NCI-H1048 (cell line): ENCODE measurements around the gene CNFN.

Experiments used
- DNase-seq: peaks from one replicate; lab custom pipeline; 2025; lab: John Stamatoyannopoulos, UW

The CNFN gene, protein sequence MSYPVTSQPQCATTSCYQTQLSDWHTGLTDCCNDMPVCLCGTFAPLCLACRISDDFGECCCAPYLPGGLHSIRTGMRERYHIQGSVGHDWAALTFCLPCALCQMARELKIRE

DNA sequence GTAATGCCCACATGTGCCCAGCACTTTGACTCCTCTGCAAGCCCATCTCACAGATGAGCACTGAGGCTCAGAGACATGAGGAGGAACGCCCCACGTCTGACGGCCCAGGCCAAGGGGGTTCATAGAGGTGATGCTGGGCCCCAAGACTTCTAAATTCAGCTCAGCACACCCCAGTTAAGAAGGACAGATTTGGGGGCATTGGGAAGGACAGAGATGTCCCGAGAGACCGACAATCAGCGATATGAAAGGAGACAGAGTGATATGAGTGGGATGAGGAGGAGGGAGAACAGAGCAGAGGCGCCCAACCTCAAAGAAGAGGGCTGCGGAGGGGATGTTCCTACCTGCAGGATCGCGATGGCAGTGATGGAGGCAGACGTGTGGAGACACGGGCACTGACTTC is at the start of gene CNFN:
TSS of gene CNFN (minus strand) at position 399 of the 400 bp plus-strand sequence. CDS start 1,260 bp downstream, outside the sequence.
- no peak for DNase-seq

- DNase-seq, result no peak
These were observed 45.9 kb upstream of the CNFN start for GRCh38 chr19:42436006-42436405.

- no peak for DNase-seq
These were observed 45.2 kb upstream of the CNFN start for GRCh38 chr19:42435316-42435715.

DNA sequence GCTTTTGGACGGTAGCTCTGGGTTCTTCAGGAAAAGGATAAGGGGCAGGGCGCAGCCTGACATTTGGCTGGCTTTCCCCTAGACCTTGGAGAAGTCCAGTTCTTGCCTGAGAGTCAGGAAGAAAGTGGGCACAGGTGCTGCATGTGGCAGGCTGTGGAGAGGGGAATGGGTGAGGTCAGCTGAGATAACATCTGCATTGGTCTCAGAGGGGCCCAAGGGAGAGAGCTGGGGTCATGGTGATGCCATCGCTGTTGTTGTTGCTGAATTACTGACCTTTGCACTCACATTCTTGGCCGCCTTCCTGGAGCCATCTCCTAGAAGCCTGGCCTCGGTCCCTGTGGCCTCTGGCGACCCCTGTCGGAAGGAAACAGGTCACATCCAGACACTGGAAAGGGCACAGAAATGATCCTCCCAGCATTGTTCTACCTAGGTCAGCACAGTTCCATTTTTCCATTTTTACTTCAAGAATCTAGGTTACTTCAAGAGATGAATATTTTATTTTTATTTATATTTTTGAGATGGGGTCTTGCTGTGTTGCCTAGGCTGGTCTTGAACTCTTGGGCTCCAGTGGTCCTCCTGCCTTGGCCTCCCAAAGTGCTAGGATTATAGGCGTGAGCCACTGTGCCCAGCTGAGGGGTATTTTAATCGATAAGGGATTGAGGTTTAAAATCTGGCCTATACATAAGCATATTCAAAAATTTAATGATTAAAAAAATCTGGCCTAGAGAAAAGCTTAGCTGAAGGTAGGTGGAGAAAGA is 43.6 kb upstream of the CNFN start:
- DNase-seq, result no peak

- DNase-seq, result no peak
These were observed 41.4 kb upstream of the CNFN start for GRCh38 chr19:42431486-42431885.

GRCh38 chr19:42428676-42429075 is 38.6 kb upstream of the CNFN start:
- no peak for DNase-seq

- DNase-seq, result no peak
These were observed 37.2 kb upstream of the CNFN start, which contains the start of gene LIPE for GRCh38 chr19:42427313-42427712. Gene LIPE (minus strand): TSS chr19:42427388. CDS start chr19:42427149, 239 bp downstream.

DNA sequence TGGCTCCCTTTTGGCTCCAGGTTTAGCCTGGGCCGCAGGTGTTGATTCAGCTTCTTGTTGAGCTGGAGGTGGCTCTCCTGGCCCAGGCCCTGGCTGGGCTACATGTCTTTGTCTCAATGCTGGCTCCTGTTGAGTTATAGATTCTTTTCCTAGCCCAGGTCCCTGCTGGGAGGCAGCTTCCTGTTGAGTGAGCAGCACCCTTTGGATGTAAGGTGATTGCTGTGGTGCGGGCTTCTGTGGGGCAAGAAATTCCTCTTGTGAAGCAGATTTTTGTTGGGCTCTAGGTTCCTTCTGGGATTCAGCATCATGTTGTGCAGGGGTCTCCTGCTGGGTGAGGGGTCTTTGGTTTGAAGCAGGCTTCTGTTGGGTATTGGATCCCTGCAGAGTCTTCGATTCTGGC is 36.5 kb upstream of the CNFN start:
- DNase-seq, result no peak

DNA sequence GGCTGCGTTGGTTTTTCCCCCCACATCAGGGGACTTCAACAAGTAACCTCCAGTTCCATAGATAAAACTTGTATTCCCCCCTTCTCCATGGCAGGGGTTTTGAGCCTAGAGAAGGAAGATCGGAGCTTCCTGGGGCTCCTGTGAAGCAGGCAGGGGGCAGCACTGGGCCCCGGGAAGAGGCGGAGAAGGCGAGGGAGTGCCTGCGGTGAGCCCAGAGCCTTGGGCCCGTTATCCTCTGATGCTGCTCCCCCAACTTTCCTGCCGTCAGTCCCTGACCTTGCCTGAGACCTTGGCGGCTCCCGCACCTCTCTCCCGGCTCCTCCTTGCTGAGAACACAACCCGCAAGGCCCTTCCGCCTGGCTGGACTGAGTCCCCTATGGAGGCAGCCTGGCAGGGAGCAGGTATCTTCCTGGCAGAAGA is 34.6 kb upstream of the CNFN start:
- no peak for DNase-seq

DNA sequence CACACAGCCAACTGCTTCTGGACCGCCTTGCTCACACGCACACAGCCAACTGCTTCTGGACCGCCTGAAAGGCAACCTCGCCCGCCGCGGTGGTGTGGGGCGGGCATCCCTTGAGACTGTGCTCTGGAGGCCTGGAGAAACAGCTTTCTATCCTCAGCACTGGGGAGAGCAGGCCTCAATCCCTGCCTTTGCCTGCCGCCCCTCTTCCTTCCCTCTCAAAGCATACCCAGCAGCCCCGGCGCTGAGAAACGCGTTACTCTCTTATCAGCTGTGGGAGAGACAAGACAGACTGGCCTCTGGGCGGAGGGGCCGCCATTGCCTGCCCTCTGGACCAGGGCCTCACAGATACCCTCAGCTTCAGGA is 34.2 kb upstream of the CNFN start:
- no peak for DNase-seq

DNA sequence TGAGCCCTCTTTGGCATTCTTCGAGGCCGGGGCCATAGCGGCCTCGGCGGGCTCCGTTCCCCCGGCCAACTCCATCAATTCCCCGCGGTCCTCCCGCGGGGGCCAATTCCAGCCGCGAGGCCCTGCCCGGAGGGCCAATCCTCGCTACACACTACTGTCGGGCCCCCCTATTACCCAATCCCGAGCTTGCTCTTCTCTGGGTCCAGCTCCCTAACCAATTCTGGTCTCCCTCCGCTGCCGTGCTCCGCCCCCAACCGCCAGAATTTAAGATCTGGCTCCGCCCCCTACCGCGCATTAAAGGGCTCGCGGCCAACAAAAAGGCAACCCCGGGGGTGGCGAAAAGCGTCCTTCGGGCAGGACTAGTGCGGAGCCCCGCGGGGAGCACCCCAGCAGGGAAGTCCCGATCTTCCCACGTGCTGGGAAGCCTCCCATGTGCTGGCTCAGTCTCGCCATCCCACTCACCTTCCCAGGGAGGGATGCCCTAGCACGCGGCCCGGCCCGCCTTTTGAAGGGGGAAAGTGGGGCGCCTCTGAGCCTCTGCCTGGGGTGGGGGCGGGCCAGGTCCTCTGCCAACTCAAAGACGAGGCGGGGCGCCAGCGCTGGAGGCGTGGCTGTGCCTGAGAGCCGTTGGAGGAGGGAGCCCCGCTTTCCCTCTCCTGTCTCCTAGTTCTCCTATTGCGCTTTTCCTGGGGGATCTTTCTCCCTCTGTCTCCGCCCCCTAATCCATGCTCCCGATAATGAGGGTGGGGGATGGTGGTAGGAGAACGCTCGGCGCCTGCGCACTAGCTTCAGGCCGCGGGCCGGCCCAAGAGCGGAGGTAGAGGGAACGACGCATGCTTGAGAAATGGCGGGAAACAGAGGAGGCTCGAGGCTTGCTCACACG is 33.6 kb upstream of the CNFN start:
- DNase-seq, result peak; percentile 58

DNA sequence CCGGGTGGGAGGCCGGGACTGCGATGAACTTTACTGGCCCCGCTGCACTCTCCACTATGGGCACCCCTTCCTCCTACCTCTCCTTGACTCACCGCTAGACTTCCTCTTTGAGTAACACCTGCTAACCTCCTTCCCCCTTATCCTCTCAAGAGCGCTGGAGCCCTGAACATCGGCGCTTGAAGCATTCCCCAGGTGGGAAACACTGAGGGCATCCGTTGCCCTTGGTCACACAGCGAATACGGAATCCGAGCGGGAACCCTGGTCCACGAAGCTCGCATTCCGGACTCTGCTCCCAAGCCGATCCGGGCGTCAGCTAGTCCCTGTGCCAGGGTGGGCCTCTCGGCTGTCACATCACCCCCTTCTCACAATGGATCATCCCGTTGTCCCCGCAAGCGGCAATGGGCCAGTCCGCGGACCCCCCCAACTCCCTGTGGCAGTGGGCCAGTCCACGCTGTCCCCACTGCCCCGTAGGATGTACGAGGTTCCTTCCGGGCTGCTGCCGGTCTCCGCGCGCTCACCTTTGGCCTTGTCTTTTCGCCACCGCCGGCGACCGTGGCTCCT is 32.9 kb upstream of the CNFN start:
- no peak for DNase-seq

- DNase-seq, result no peak
These were observed 32.2 kb upstream of the CNFN start for GRCh38 chr19:42422092-42422900.

- no peak for DNase-seq
These were observed 31.5 kb upstream of the CNFN start for GRCh38 chr19:42421591-42422031.

DNA sequence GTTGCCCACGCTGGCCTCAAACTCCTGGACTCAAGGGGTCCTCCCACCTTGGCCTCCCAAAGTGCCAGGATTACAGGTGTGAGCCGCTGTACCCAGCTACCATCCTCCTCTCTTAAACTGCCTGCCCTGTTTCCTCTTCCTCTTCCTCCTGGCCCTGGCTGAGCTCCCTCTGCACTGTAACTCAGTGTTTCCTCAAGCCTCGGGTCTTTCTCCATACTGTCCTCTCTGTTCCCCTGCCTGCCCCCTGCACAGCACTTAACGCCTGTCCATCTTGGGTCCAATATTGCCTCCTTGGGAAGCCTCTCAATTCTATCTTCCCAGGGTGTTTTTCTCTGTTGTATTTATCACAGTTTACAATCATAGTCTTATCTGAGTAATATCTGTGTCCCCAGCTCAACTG is 31.0 kb upstream of the CNFN start:
- no peak for DNase-seq

DNA sequence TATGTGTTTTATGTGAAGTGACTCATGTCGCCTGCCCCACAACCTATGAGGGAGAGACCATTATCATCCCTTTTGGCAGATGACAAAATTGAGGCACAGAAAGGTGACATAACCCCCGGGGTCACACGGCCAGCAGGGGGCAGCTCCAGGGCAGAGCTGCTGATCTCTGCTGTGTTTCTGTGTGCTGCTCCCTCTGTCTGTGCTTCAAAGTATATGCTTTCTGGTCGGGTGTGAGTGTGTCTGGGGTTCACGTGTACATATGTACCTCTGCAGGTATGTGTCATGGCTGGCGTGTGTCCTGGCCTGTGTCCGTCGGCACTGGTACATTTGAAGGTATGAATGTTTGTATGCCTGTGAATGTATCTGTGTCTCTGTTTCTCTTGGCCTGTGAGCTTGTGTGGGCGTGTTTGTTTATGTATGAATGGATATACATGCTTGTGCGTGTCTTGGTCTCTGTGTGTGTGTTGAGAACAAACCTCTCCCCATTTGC is 30.0 kb upstream of the CNFN start:
- no peak for DNase-seq

- DNase-seq, result no peak
These were observed 29.2 kb upstream of the CNFN start for GRCh38 chr19:42419309-42419708.

- no peak for DNase-seq
These were observed 22.6 kb upstream of the CNFN start for GRCh38 chr19:42412661-42413076.

DNA sequence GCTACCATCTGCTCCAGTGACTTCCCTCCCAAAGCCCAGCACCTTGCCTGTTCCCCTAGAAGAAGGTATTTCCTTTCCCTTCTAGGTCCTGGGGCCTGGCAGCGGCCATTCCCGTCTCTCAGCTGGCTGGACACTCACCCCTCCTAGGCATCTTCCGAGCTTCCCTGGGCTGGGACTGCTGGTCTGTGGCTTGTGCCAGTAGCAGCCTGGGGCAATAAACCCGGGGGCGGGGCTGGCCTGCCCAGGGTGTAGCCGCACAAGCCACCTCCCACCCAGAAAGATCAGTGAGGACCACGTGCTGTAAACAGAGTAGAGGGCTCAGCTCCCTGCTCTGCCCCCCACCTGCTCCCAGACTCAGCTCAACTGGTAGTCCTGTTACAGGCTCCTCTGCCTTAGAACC is 22.1 kb upstream of the CNFN start:
- no peak for DNase-seq

DNA sequence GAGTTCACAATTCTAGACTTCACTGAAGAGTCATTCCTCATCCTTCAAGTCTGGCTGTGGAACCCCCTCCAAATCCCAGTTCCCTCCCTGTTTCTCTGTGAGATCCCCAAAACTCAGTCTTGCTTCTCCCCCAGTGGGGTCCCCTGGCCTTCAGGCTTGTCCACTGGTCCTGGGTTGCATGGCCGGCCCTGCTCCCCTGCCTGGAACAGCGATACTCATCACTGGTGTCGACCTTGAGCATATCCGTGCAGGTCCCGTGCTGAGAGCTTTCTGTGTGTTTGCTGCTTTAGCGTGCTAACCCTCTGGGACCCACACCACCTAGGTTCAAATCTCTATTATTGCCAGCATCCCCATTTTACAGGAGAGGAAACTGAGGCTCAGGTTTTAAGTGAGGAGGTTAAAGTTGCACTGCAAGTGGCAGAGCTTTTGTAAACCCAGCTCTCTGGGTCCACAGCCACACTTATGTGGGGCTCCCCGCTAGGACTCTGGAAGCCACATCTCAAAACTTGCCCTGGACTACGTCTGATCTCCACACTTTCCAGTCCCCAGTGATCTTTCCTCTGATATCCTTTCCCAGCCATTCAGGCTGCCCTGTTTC is 21.6 kb upstream of the CNFN start:
- DNase-seq, result no peak

GRCh38 chr19:42410371-42410770 is 20.3 kb upstream of the CNFN start:
- DNase-seq, result no peak
